Ishikawa (cell line): ENCODE results near the gene CXXC5.

Source experiments
- EP300 ChIP-seq: IDR thresholded peaks from 2 replicates; pipeline ENCODE4 v1.6.1; 2012; ENCODE audit warnings: borderline replicate concordance
- FOXM1 ChIP-seq: IDR thresholded peaks from 2 replicates; pipeline ENCODE4 v1.6.1; 2012; ENCODE audit warnings: low read depth, borderline replicate concordance
- TAF1 ChIP-seq: IDR thresholded peaks from 2 replicates; pipeline ENCODE4 v1.6.1; 2012; ENCODE audit warnings: low read depth, mild to moderate bottlenecking
- TEAD4 ChIP-seq: IDR thresholded peaks from 2 replicates; pipeline ENCODE4 v1.6.1; 2012
- TF ChIP-seq, protein P1 (sequence below): IDR thresholded peaks from 2 replicates; pipeline ENCODE4 v1.6.1; 2012
- TF ChIP-seq, protein P2 (sequence below): IDR thresholded peaks from 2 replicates; pipeline ENCODE4 v1.6.1; 2012; ENCODE audit warnings: low read depth, mild to moderate bottlenecking

DNA sequence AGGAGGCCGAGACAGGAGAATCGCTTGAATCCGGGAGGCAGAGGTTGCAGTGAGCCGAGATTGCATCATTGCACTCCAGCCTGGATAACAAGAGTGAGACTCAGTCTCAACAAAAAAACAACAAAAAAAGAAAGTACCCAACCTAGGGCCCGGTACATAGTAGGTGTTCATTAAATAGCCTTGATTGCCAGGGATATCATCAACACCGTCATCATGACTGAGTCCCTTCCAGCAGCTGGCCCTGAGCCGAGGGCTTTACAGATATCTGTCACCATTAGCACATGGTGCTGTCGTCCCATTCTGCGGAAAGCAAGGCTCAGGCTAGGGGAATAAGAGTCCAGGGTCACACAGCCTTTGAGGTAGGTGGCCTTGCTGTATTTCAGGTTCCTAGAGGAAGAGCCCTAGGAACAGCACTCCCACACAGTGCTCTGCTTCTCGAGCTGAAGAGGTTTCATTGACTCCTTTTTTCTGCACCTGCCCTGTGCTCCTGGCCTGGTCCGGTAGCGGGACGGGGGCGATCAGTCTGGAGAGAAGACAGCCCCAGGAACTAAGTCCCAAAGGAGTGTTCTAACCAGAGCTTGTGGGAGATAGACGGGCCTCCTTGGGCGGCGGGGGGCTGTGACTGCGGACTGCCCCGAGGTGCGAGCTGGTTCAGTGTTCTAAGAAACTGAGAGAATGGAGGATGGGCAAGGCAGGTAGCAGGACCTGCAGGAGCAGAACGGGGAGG is 48.2 kb downstream of the CXXC5 start:
- TF ChIP-seq, protein P1, sequence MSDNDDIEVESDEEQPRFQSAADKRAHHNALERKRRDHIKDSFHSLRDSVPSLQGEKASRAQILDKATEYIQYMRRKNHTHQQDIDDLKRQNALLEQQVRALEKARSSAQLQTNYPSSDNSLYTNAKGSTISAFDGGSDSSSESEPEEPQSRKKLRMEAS = peak; percentile 17; the same call in 1 of the 2 replicates
- TF ChIP-seq EP300 (no peak), TEAD4 (no peak), TAF1 (0 out of 2 replicates have a peak, but pooled peaks have one; percentile 6), FOXM1 (no peak)
- TF ChIP-seq, protein P2, sequence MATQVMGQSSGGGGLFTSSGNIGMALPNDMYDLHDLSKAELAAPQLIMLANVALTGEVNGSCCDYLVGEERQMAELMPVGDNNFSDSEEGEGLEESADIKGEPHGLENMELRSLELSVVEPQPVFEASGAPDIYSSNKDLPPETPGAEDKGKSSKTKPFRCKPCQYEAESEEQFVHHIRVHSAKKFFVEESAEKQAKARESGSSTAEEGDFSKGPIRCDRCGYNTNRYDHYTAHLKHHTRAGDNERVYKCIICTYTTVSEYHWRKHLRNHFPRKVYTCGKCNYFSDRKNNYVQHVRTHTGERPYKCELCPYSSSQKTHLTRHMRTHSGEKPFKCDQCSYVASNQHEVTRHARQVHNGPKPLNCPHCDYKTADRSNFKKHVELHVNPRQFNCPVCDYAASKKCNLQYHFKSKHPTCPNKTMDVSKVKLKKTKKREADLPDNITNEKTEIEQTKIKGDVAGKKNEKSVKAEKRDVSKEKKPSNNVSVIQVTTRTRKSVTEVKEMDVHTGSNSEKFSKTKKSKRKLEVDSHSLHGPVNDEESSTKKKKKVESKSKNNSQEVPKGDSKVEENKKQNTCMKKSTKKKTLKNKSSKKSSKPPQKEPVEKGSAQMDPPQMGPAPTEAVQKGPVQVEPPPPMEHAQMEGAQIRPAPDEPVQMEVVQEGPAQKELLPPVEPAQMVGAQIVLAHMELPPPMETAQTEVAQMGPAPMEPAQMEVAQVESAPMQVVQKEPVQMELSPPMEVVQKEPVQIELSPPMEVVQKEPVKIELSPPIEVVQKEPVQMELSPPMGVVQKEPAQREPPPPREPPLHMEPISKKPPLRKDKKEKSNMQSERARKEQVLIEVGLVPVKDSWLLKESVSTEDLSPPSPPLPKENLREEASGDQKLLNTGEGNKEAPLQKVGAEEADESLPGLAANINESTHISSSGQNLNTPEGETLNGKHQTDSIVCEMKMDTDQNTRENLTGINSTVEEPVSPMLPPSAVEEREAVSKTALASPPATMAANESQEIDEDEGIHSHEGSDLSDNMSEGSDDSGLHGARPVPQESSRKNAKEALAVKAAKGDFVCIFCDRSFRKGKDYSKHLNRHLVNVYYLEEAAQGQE = no peak
